IMR-90 (cell line): ENCODE results near the gene MAP2. TPM values are rescaled to one million over a fixed set of nuclear protein-coding genes. Genes with fewer than 3 reads are reported as not detected.

Experiments used
- ATAC-seq: fragments of 200-7000 bp; cut with Tn5 transposase; 2 replicates; pipeline ENCODE4 v1.9.1; 2020; ENCODE audit warnings: low read depth, mild to moderate bottlenecking, moderate library complexity
- BruUV-seq: library from RNA; stranded (reverse); fragments of 400-500 nt; replicated peaks from 2 replicates; lab custom pipeline; 2021; lab: Mats Ljungman, UMichigan
- CTCF ChIA-PET: fragments of 300-600 bp; formaldehyde crosslinking; extraction: SDS; loops from one replicate; lab custom pipeline; 2021; ENCODE audit warnings: antibody characterized with exemption; lab: Yijun Ruan, JAX
- POLR2A ChIA-PET: fragments of 300-600 bp; sonication (Branson Sonifier 250); formaldehyde crosslinking; loops from one replicate; lab custom pipeline; 2022; ENCODE audit warnings: antibody characterized with exemption; ENCODE audit not compliant: unreplicated experiment; lab: Charles Lee
- DNase-seq: peaks from one replicate; pipeline ENCODE4 v3.0.0; 2013
- H2AFZ ChIP-seq: replicated peaks from 2 replicates; pipeline ENCODE3; 2013; ENCODE audit warnings: low read length, mild to moderate bottlenecking; ENCODE audit not compliant: poor library complexity
- H2AK5ac ChIP-seq: 2 replicates; pipeline ENCODE4 v1.6.1; 2013; ENCODE audit warnings: low read depth, low read length, inconsistent platforms
- H2AK9ac ChIP-seq: replicated peaks from 2 replicates; pipeline ENCODE3; 2013; ENCODE audit warnings: mild to moderate bottlenecking, low read depth, low read length, moderate library complexity; ENCODE audit not compliant: poor library complexity
- H2BK120ac ChIP-seq: 2 replicates; pipeline ENCODE4 v1.6.1; 2013; ENCODE audit warnings: low read depth, low read length, inconsistent platforms
- H2BK15ac ChIP-seq: 3 replicates; pipeline ENCODE4 v1.6.1; 2013; ENCODE audit warnings: low read depth, low read length, inconsistent platforms
- H2BK20ac ChIP-seq: 2 replicates; pipeline ENCODE4 v1.6.1; 2013; ENCODE audit warnings: low read depth, mild to moderate bottlenecking, inconsistent platforms, low read length, moderate library complexity
- H2BK5ac ChIP-seq: 2 replicates; pipeline ENCODE4 v1.6.1; 2013; ENCODE audit warnings: mild to moderate bottlenecking, low read depth, low read length, inconsistent platforms; ENCODE audit not compliant: poor library complexity, severe bottlenecking
- H3K14ac ChIP-seq: replicated peaks from 2 replicates; pipeline ENCODE4 v1.6.1; 2013; ENCODE audit warnings: low read depth, low read length, inconsistent platforms
- H3K18ac ChIP-seq: 2 replicates; pipeline ENCODE4 v1.6.1; 2013; ENCODE audit warnings: low read depth, low read length, control low read depth
- H3K23ac ChIP-seq: 2 replicates; pipeline ENCODE4 v1.6.1; 2013; ENCODE audit warnings: low read depth, low read length, inconsistent platforms
- H3K27ac ChIP-seq: 2 replicates; pipeline ENCODE4 v1.5.1; 2013; ENCODE audit warnings: mild to moderate bottlenecking, control low read depth, low read length; ENCODE audit not compliant: insufficient read depth
- H3K27me3 ChIP-seq: 2 replicates; pipeline ENCODE4 v1.6.1; 2013; ENCODE audit warnings: low read length; ENCODE audit not compliant: control insufficient read depth, insufficient read depth
- H3K36me3 ChIP-seq: 2 replicates; pipeline ENCODE4 v1.6.1; 2013; ENCODE audit warnings: low read length, mixed read lengths; ENCODE audit not compliant: control insufficient read depth, insufficient read depth
- H3K4ac ChIP-seq: 2 replicates; pipeline ENCODE4 v1.6.1; 2013; ENCODE audit warnings: low read depth, low read length, inconsistent platforms
- H3K4me1 ChIP-seq: 2 replicates; pipeline ENCODE4 v1.6.1; 2013; ENCODE audit warnings: low read length, mixed read lengths; ENCODE audit not compliant: control insufficient read depth, insufficient read depth
- H3K4me2 ChIP-seq: 2 replicates; pipeline ENCODE4 v1.6.1; 2013; ENCODE audit warnings: low read depth, mild to moderate bottlenecking, control low read depth, low read length, moderate library complexity
- H3K4me3 ChIP-seq: 2 replicates; pipeline ENCODE4 v1.5.1; 2013; ENCODE audit warnings: low read depth, mild to moderate bottlenecking, control low read depth, low read length, moderate library complexity; ENCODE audit not compliant: insufficient read depth
- H3K56ac ChIP-seq: 2 replicates; pipeline ENCODE4 v1.6.1; 2013; ENCODE audit warnings: low read length, inconsistent platforms; ENCODE audit not compliant: insufficient read depth; ENCODE audit errors: extremely low read depth
- H3K79me1 ChIP-seq, 2 experiments: 2 replicates each; pipeline ENCODE4 v1.6.1; 2013; ENCODE audit warnings: low read length in 2 of 2, inconsistent platforms in 1 of 2, low read depth in 1 of 2
- H3K9ac ChIP-seq: 2 replicates; pipeline ENCODE4 v1.6.1; 2013; ENCODE audit warnings: low read depth, low read length, control low read depth
- H3K9me1 ChIP-seq: 2 replicates; pipeline ENCODE4 v1.6.1; 2013; ENCODE audit warnings: low read length, inconsistent platforms; ENCODE audit not compliant: insufficient read depth
- H3K9me3 ChIP-seq: 2 replicates; pipeline ENCODE4 v1.6.1; 2013; ENCODE audit warnings: low read length; ENCODE audit not compliant: control insufficient read depth, insufficient read depth
- H4K20me1 ChIP-seq: 2 replicates; pipeline ENCODE4 v1.6.1; 2013; ENCODE audit warnings: low read length, inconsistent platforms; ENCODE audit not compliant: insufficient read depth
- H4K5ac ChIP-seq: 2 replicates; pipeline ENCODE4 v1.6.1; 2013; ENCODE audit warnings: mild to moderate bottlenecking, low read depth, low read length, control low read depth
- H4K8ac ChIP-seq, 2 experiments: 2 replicates each; pipeline ENCODE4 v1.6.1; 2013; ENCODE audit warnings: low read depth in 2 of 2, low read length in 2 of 2, control low read depth in 1 of 2, inconsistent platforms in 1 of 2
- H4K91ac ChIP-seq: 2 replicates; pipeline ENCODE4 v1.6.1; 2013; ENCODE audit warnings: low read depth, low read length, inconsistent platforms; ENCODE audit not compliant: insufficient read depth
- CEBPB ChIP-seq: IDR thresholded peaks from 2 replicates; pipeline ENCODE4 v1.6.1; 2012; ENCODE audit warnings: low read depth, low read length, improper control_type of control experiment
- CHD1 ChIP-seq: IDR thresholded peaks from 2 replicates; pipeline ENCODE4 v1.6.1; 2012; ENCODE audit warnings: low read depth, low read length, improper control_type of control experiment
- CTCF ChIP-seq: conservative IDR thresholded peaks from 2 replicates; pipeline ENCODE4 v1.5.1; 2012; ENCODE audit warnings: mild to moderate bottlenecking, low read depth, low read length, improper control_type of control experiment
- ELK1 ChIP-seq: fragments of 150-350 bp; IDR thresholded peaks from 2 replicates; pipeline ENCODE4 v1.6.1; 2016; ENCODE audit warnings: low read depth, mild to moderate bottlenecking, low read length, moderate library complexity, borderline replicate concordance
- FOS ChIP-seq: fragments of 150-350 bp; IDR thresholded peaks from 2 replicates; pipeline ENCODE4 v1.6.1; 2016; ENCODE audit warnings: low read depth, low read length
- MAZ ChIP-seq: IDR thresholded peaks from 2 replicates; pipeline ENCODE4 v1.6.1; 2012; ENCODE audit warnings: low read depth, mild to moderate bottlenecking, low read length, improper control_type of control experiment, moderate library complexity, borderline replicate concordance
- MXI1 ChIP-seq: IDR thresholded peaks from 2 replicates; pipeline ENCODE4 v1.6.1; 2012; ENCODE audit warnings: low read depth, mild to moderate bottlenecking, low read length, moderate library complexity, borderline replicate concordance
- NFE2L2 ChIP-seq: fragments of 150-350 bp; IDR thresholded peaks from 2 replicates; pipeline ENCODE4 v1.6.1; 2016; ENCODE audit warnings: low read depth, mild to moderate bottlenecking, low read length
- POLR2A ChIP-seq: IDR thresholded peaks from 2 replicates; pipeline ENCODE4 v1.6.1; 2012; ENCODE audit warnings: mild to moderate bottlenecking, low read depth, low read length
- RAD21 ChIP-seq: IDR thresholded peaks from 2 replicates; pipeline ENCODE4 v1.6.1; 2012; ENCODE audit warnings: low read length, improper control_type of control experiment
- RCOR1 ChIP-seq: IDR thresholded peaks from 2 replicates; pipeline ENCODE4 v1.6.1; 2012; ENCODE audit warnings: mild to moderate bottlenecking, low read length, improper control_type of control experiment; ENCODE audit not compliant: insufficient replicate concordance
- RFX5 ChIP-seq: IDR thresholded peaks from 2 replicates; pipeline ENCODE4 v1.8.0; 2012; ENCODE audit warnings: low read depth, mild to moderate bottlenecking, low read length, moderate library complexity
- USF2 ChIP-seq: fragments of 150-350 bp; IDR thresholded peaks from 2 replicates; pipeline ENCODE4 v1.6.1; 2017; ENCODE audit warnings: mild to moderate bottlenecking, antibody characterized with exemption, low read length, low read depth
- WGBS, 2 experiments: methylation state at CpG; one replicate each; pipeline versions ENCODE4 v1.1.5 to v1.1.7; 2013; ENCODE audit warnings: missing lambda C conversion rate in 2 of 2; ENCODE audit not compliant: insufficient read length in 1 of 2; ENCODE audit errors: extremely low coverage in 2 of 2; 5-methylcytosine and 5-hydroxymethylcytosine counted together
- dilution Hi-C: fragments of 300-500 bp; cut with HindIII; formaldehyde crosslinking; loops from one replicate; pipeline ENCODE4 v1.14.3; 2018; ENCODE audit warnings: low sequenced_read_pairs; ENCODE audit not compliant: unreplicated experiment
- in situ Hi-C: fragments of 300-500 bp; cut with MboI; formaldehyde crosslinking; loops from 3 replicates; pipeline ENCODE4 v1.14.3; 2019; ENCODE audit warnings: low sequenced_read_pairs, inconsistent platforms, mixed read lengths
- intact Hi-C: fragments of 100-400 bp; cut with micrococcal nuclease; formaldehyde crosslinking; loops from 2 replicates; pipeline ENCODE4 v1.10.0; 2022
- polyA plus RNA-seq, 3 experiments: library from polyadenylated mRNA; depleted of rRNA; stranded (reverse); fragments of >200 nt; gene quantifications; 2 replicates each; pipeline ENCODE4 v1.2.3, GENCODE V29; 2012; ENCODE audit warnings: low replicate concordance in 1 of 3
- total RNA-seq: library from RNA; depleted of rRNA; stranded (reverse); fragments of >200 nt; gene quantifications from 2 replicates; pipeline ENCODE4 v1.2.3, GENCODE V29; 2012

MAP2 gene
- total and polyA plus RNA-seq, 2 of the 4 experiments (the other 2 are of a cell fraction): 0.29 to 0.36 TPM

- H3K27ac ChIP-seq: no peak overlapping the region
- H3K27me3 ChIP-seq: no peaks in the 10 kb centered on the region
- H3K56ac ChIP-seq: no peak overlapping the region
- no peak overlapping the region for H2AFZ ChIP-seq
- H3K4me1 ChIP-seq: no peaks in the 10 kb centered on the region
- intact Hi-C loops (no loop called here), dilution Hi-C loops (no loop called here), in situ Hi-C loops (no loop called here)
- no peak overlapping the region for H3K9ac ChIP-seq
- no peak overlapping the region for H3K4me3 ChIP-seq
- H4K91ac ChIP-seq: no peak overlapping the region
- no peak overlapping the region for H3K14ac ChIP-seq
- ATAC-seq: no peak
- no peak overlapping the region for H2BK15ac ChIP-seq
- no peak overlapping the region for H2BK20ac ChIP-seq
- CTCF ChIA-PET: interaction anchor here (1.2 kb wide), 1 partner anchor 88 kb away, joined by 4 read pairs; the partner anchor contains the start of gene MAP2
- no peak overlapping the region for H3K4me2 ChIP-seq
- no peak overlapping the region for H2BK5ac ChIP-seq
- no TSS peak for BruUV-seq
- H3K9me1 ChIP-seq: no peaks in the 10 kb centered on the region
- no peaks in the 10 kb centered on the region for H3K36me3 ChIP-seq
- POLR2A ChIA-PET: no interaction called here
- H3K4ac ChIP-seq: no peak overlapping the region
- H3K79me1 ChIP-seq: no peaks in the 10 kb centered on the region
- no peak for DNase-seq
- no CpG with 5 or more reads among the region's 2 CpGs for WGBS, 2 experiments
- H3K9me3 ChIP-seq: no peaks in the 10 kb centered on the region
- no peaks in the 10 kb centered on the region for H4K20me1 ChIP-seq
- no peak overlapping the region for H2AK9ac ChIP-seq
- no peak overlapping the region for H3K23ac ChIP-seq
- no peak overlapping the region for H2BK120ac ChIP-seq
- H4K5ac ChIP-seq: no peak overlapping the region
- TF ChIP-seq MAZ (no peak), NFE2L2 (no peak), POLR2A (no peak), CHD1 (no peak), USF2 (no peak), CTCF (no peak), MXI1 (no peak), ELK1 (no peak), RAD21 (no peak), RCOR1 (no peak), RFX5 (no peak), FOS (no peak), CEBPB (no peak)
- H2AK5ac ChIP-seq: no peak overlapping the region
- H4K8ac ChIP-seq: no peak overlapping the region
- H3K18ac ChIP-seq: no peak overlapping the region
These were observed 87.8 kb downstream of the MAP2 start for GRCh38 chr2:209511637-209512036.
